Smooth muscle cell (in vitro differentiated cells): ENCODE results near the gene ATP8B2. TPM values are rescaled to one million over a fixed set of nuclear protein-coding genes. Genes with fewer than 3 reads are reported as not detected.
A peak's percentile ranks its signal among the peaks of the same experiment; 100 is the strongest.
"Not testable (repeated sequence)": the region's sequence is repeated elsewhere in the genome, so short reads cannot be mapped to it uniquely, and the experiment has no call there.

Source experiments
- DNase-seq: peaks from one replicate; lab custom pipeline; 2025; ENCODE audit not compliant: unreplicated experiment; lab: John Stamatoyannopoulos, UW
- H2AFZ ChIP-seq: fragments of 200-600 bp; sonication (generic); 2 replicates; pipeline ENCODE4 v1.6.0; 2016; ENCODE audit warnings: antibody characterized with exemption, low read depth, mild to moderate bottlenecking
- H3F3A ChIP-seq: fragments of 200-600 bp; sonication (generic); 2 replicates; pipeline ENCODE4 v1.6.0; 2017; ENCODE audit warnings: antibody characterized with exemption, low read depth
- H3K27ac ChIP-seq: fragments of 200-600 bp; sonication (generic); 2 replicates; pipeline ENCODE4 v1.5.1; 2016; ENCODE audit warnings: low read depth, mild to moderate bottlenecking
- H3K27me3 ChIP-seq: fragments of 200-600 bp; sonication (generic); 2 replicates; pipeline ENCODE4 v1.6.1; 2016; ENCODE audit warnings: low read depth, mild to moderate bottlenecking
- H3K36me3 ChIP-seq: fragments of 200-600 bp; sonication (generic); 2 replicates; pipeline ENCODE4 v1.5.1; 2016; ENCODE audit warnings: low read depth
- H3K4me1 ChIP-seq: fragments of 200-600 bp; sonication (generic); 2 replicates; pipeline ENCODE4 v1.5.1; 2016; ENCODE audit warnings: low read depth
- H3K4me2 ChIP-seq: fragments of 200-600 bp; sonication (generic); 2 replicates; pipeline ENCODE4 v1.6.0; 2016; ENCODE audit warnings: mild to moderate bottlenecking
- H3K4me3 ChIP-seq: fragments of 200-600 bp; sonication (generic); 2 replicates; pipeline ENCODE4 v1.5.1; 2016; ENCODE audit warnings: mild to moderate bottlenecking
- H3K79me2 ChIP-seq: fragments of 200-600 bp; sonication (generic); 2 replicates; pipeline ENCODE4 v1.6.0; 2016; ENCODE audit warnings: low read depth, mild to moderate bottlenecking
- H3K9ac ChIP-seq: fragments of 200-600 bp; sonication (generic); 2 replicates; pipeline ENCODE4 v1.6.0; 2016; ENCODE audit warnings: low read depth
- H3K9me3 ChIP-seq: fragments of 200-600 bp; sonication (generic); replicated peaks from 2 replicates; pipeline ENCODE4 v1.5.1; 2016; ENCODE audit warnings: low read depth
- H4K20me1 ChIP-seq: fragments of 200-600 bp; sonication (generic); 2 replicates; pipeline ENCODE4 v1.6.0; 2016; ENCODE audit warnings: low read depth
- WGBS: methylation state at CpG from one replicate; pipeline ENCODE4 v1.1.7; 2016; ENCODE audit warnings: low lambda C conversion rate; 5-methylcytosine and 5-hydroxymethylcytosine counted together
- polyA plus RNA-seq: library from polyadenylated mRNA; unstranded; fragments of >200 nt; fragmentation: Nextera tagmentation; extraction: Ambion mirVana; gene quantifications from 2 replicates; pipeline ENCODE4 v1.2.1, GENCODE V29; 2016
- total RNA-seq: library from RNA; depleted of rRNA; stranded (reverse); fragments of >200 nt; gene quantifications from 2 replicates; pipeline ENCODE4 v1.2.3, GENCODE V29; 2014
- TF ChIP-seq, protein P1 (sequence below): fragments of 200-600 bp; sonication (generic); IDR thresholded peaks from 2 replicates; pipeline ENCODE4 v1.5.1; 2017; ENCODE audit warnings: borderline replicate concordance, mild to moderate bottlenecking, antibody characterized with exemption; ENCODE audit not compliant: insufficient read depth, poor library complexity, severe bottlenecking

Gene ATP8B2, protein sequence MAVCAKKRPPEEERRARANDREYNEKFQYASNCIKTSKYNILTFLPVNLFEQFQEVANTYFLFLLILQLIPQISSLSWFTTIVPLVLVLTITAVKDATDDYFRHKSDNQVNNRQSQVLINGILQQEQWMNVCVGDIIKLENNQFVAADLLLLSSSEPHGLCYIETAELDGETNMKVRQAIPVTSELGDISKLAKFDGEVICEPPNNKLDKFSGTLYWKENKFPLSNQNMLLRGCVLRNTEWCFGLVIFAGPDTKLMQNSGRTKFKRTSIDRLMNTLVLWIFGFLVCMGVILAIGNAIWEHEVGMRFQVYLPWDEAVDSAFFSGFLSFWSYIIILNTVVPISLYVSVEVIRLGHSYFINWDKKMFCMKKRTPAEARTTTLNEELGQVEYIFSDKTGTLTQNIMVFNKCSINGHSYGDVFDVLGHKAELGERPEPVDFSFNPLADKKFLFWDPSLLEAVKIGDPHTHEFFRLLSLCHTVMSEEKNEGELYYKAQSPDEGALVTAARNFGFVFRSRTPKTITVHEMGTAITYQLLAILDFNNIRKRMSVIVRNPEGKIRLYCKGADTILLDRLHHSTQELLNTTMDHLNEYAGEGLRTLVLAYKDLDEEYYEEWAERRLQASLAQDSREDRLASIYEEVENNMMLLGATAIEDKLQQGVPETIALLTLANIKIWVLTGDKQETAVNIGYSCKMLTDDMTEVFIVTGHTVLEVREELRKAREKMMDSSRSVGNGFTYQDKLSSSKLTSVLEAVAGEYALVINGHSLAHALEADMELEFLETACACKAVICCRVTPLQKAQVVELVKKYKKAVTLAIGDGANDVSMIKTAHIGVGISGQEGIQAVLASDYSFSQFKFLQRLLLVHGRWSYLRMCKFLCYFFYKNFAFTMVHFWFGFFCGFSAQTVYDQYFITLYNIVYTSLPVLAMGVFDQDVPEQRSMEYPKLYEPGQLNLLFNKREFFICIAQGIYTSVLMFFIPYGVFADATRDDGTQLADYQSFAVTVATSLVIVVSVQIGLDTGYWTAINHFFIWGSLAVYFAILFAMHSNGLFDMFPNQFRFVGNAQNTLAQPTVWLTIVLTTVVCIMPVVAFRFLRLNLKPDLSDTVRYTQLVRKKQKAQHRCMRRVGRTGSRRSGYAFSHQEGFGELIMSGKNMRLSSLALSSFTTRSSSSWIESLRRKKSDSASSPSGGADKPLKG
- 49.1 and 57.6 TPM in 2 replicates for total RNA-seq
- polyA plus RNA-seq = 19.6 and 20.7 TPM in 2 replicates

DNA sequence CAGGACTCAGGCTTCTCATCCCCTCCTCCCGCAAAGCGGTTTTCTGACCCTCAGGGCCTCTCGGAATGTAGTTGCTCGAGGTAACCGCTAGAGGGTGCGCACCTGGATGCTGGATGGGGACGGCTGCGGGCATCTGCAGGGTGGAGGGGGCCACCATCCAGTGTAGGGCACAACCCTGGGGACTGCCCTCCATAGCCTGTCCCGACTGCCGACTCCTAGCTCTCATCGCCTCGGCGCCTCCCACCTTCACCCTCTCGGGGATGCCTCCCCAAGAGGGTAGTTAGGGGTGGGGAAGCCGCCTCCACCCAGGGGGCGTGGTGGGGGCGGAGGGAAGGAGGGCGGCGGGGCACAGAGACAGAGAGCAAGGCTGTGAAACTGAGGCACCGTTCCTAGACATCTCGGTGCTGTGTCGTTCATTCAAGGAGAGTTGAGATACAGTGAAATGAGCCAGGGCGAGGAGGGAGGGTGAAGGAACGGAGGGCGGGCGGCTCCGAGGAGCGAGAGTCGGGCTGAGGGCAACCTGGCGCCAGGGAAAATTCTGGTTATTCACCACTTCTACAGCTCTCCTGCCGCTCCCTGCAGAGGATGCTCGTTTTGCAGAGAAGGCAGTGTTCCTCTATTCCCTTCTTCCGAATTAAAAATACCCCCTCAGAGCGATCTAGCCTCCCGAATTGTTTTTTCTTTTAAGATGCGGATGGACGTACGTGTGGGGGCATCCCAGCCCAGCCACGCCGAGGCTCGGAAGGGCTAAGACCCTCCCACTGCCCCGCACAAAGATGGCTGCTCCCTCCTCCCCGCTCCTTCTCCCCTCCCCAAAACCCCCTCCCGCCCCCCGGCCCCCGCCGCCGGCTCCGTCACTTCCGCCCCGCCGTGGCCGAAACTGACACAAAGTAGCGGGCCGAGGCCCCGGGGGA lies at the start of gene ATP8B2:
Gene ATP8B2 (plus strand): TSS at position 857 of the 914 bp plus-strand sequence. CDS start 2,617 bp downstream, outside the sequence.
- H3K79me2 ChIP-seq = peaks cover 7% of the 10 kb centered on the region
- H3K4me2 ChIP-seq = peak within 1 kb of the TSS; percentile 97
- peaks cover 2% of the 10 kb centered on the region for H3F3A ChIP-seq
- TF ChIP-seq, protein P1, sequence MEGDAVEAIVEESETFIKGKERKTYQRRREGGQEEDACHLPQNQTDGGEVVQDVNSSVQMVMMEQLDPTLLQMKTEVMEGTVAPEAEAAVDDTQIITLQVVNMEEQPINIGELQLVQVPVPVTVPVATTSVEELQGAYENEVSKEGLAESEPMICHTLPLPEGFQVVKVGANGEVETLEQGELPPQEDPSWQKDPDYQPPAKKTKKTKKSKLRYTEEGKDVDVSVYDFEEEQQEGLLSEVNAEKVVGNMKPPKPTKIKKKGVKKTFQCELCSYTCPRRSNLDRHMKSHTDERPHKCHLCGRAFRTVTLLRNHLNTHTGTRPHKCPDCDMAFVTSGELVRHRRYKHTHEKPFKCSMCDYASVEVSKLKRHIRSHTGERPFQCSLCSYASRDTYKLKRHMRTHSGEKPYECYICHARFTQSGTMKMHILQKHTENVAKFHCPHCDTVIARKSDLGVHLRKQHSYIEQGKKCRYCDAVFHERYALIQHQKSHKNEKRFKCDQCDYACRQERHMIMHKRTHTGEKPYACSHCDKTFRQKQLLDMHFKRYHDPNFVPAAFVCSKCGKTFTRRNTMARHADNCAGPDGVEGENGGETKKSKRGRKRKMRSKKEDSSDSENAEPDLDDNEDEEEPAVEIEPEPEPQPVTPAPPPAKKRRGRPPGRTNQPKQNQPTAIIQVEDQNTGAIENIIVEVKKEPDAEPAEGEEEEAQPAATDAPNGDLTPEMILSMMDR = peak; percentile 94
- H3K36me3 ChIP-seq = no peaks in the 10 kb centered on the region
- peak within 1 kb of the TSS; percentile 82 for H3K9ac ChIP-seq
- no peaks in the 10 kb centered on the region for H3K27me3 ChIP-seq
- peak within 1 kb of the TSS; percentile 85 for H3K27ac ChIP-seq
- WGBS = 4% methylated on average over 20 of the region's 56 CpGs
- peak within 1 kb of the TSS; percentile 99 for H2AFZ ChIP-seq
- H3K9me3 ChIP-seq = no peaks in the 10 kb centered on the region
- H3K4me3 ChIP-seq = peak within 1 kb of the TSS; percentile 66
- peaks cover 22% of the 10 kb centered on the region for H4K20me1 ChIP-seq
- H3K4me1 ChIP-seq = peaks cover 22% of the 10 kb centered on the region
- peak; percentile 61 for DNase-seq

DNA sequence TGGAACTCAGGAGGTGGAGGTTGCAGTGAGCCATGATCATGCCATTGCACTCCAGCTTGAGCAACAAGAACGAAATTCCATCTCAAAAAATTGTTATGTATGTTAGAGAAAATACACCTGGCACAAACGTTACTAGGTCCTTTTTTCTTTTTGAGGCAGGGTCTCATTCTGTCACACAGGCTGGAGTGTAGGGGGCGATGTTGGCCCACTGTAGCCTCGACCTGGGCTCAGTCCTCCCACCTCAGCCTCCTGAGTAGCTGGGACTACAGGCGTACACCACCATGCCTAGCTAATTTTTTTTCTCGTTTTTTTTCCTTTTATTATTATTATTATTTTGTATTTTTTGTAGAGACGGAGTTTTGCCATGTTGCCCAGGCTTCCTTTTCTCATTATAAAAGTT lies 48.5 kb upstream of the ATP8B2 start:
- Histone ChIP-seq H3K4me1 (peaks cover 6% of the 10 kb centered on the region), H3K9ac (no peak overlapping the region), H3K4me2 (no peak overlapping the region), H2AFZ (no peak overlapping the region), H3K27me3 (no peaks in the 10 kb centered on the region), H4K20me1 (no peaks in the 10 kb centered on the region), H3K27ac (no peak overlapping the region), H3F3A (no peaks in the 10 kb centered on the region), H3K36me3 (no peaks in the 10 kb centered on the region), H3K4me3 (no peak overlapping the region), H3K9me3 (no peaks in the 10 kb centered on the region), H3K79me2 (peaks cover 6% of the 10 kb centered on the region)
- no peak for DNase-seq
- WGBS = 92% methylated on average over 7 of the region's 7 CpGs
- TF ChIP-seq, protein P1 = no peak

DNA sequence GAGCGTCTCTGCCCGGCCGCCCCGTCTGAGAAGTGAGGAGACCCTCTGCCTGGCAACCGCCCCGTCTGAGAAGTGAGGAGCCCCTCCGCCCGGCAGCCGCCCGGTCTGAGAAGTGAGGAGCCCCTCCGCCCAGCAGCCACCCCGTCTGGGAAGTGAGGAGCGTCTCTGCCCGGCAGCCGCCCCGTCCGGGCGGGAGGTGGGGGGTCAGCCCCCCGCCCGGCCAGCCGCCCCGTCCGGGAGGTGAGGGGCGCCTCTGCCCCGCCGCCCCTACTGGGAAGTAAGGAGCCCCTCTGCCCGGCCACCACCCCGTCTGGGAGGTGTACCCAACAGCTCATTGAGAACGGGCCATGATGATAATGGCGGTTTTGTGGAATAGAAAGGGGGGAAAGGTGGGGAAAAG lies 37.7 kb upstream of the ATP8B2 start:
- H4K20me1 ChIP-seq, DNase-seq, H3K4me3 ChIP-seq, H3K4me2 ChIP-seq, H3K79me2 ChIP-seq, H3K9ac ChIP-seq, H3K4me1 ChIP-seq, H3K9me3 ChIP-seq, H3F3A ChIP-seq, H2AFZ ChIP-seq, H3K36me3 ChIP-seq, H3K27me3 ChIP-seq, H3K27ac ChIP-seq: not testable (repeated sequence)
- 96% methylated on average over 10 of the region's 30 CpGs for WGBS
